ENCODE results near the gene HOXC9. TPM values are rescaled to one million over a fixed set of nuclear protein-coding genes. Genes with fewer than 3 reads are reported as not detected.

The HOXC9 gene
- total RNA-seq, 1 experiment from 2014 or later: 9.4 TPM

- in situ Hi-C loops (cut with HindIII; ENCODE audit: low pct_unique_long_range_greater_than_20kb, low sequenced_read_pairs): no loop called here
- DNase-seq (ENCODE audit: low read depth, low spot score): peak; percentile 70
Observed at GRCh38 chr12:54004841-54005530, 5.0 kb downstream of the HOXC9 start.

- in situ Hi-C loops (cut with HindIII; ENCODE audit: low pct_unique_long_range_greater_than_20kb, low sequenced_read_pairs): no loop called here
Observed at GRCh38 chr12:54005531-54005852, 5.5 kb downstream of the HOXC9 start.

GRCh38 chr12:54005853-54006558, 6.0 kb downstream of the HOXC9 start:
- in situ Hi-C loops (cut with HindIII; ENCODE audit: low pct_unique_long_range_greater_than_20kb, low sequenced_read_pairs): no loop called here
- DNase-seq (ENCODE audit: low read depth, low spot score): peak; percentile 91

More at GRCh38 chr12:54005531-54005852, 5.5 kb downstream of the HOXC9 start:
- DNase-seq (ENCODE audit: low read depth, low spot score): no peak

GRCh38 chr12:54006559-54007220, 6.7 kb downstream of the HOXC9 start:
- in situ Hi-C loops (cut with HindIII; ENCODE audit: low pct_unique_long_range_greater_than_20kb, low sequenced_read_pairs): no loop called here
- DNase-seq (ENCODE audit: low read depth, low spot score): no peak

- no peak for DNase-seq (ENCODE audit: low read depth, low spot score)
- in situ Hi-C loops (cut with HindIII; ENCODE audit: low pct_unique_long_range_greater_than_20kb, low sequenced_read_pairs): no loop called here
Observed at GRCh38 chr12:54007538-54008259, 7.7 kb downstream of the HOXC9 start.

DNA sequence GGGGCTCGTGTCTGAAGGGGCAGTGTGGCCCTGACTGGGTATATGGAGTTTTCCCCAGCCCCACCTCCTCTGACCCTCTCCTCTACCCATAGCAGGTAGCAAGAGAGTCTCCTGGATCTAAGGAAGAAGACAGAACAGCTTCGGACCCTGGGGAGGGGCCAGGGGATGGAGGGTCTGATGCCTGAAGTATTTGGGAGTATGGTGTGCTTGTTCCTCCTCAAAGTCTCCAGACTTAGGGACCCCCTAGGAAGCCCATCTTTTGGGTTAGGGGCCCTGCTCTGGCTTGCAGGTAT, 8.2 kb downstream of the HOXC9 start:
- no peak for DNase-seq (ENCODE audit: low read depth, low spot score)
- in situ Hi-C loops (cut with HindIII; ENCODE audit: low pct_unique_long_range_greater_than_20kb, low sequenced_read_pairs): no loop called here

- in situ Hi-C loops (cut with HindIII; ENCODE audit: low pct_unique_long_range_greater_than_20kb, low sequenced_read_pairs): no loop called here
- no peak for DNase-seq (ENCODE audit: low read depth, low spot score)
Observed at GRCh38 chr12:54009171-54010052, 9.5 kb downstream of the HOXC9 start.

GRCh38 chr12:54010053-54010971, 10.4 kb downstream of the HOXC9 start:
- no peak for DNase-seq (ENCODE audit: low read depth, low spot score)
- in situ Hi-C loops (cut with HindIII; ENCODE audit: low pct_unique_long_range_greater_than_20kb, low sequenced_read_pairs): no loop called here

GRCh38 chr12:54010972-54011664, 11.2 kb downstream of the HOXC9 start:
- in situ Hi-C loops (cut with HindIII; ENCODE audit: low pct_unique_long_range_greater_than_20kb, low sequenced_read_pairs): no loop called here
- DNase-seq (ENCODE audit: low read depth, low spot score): no peak

- in situ Hi-C loops (cut with HindIII; ENCODE audit: low pct_unique_long_range_greater_than_20kb, low sequenced_read_pairs): no loop called here
- DNase-seq (ENCODE audit: low read depth, low spot score): no peak
Observed at GRCh38 chr12:54011665-54012532, 11.9 kb downstream of the HOXC9 start.

- no peak for DNase-seq (ENCODE audit: low read depth, low spot score)
- in situ Hi-C loops (cut with HindIII; ENCODE audit: low pct_unique_long_range_greater_than_20kb, low sequenced_read_pairs): no loop called here
Observed at GRCh38 chr12:54012631-54013409, 12.9 kb downstream of the HOXC9 start.

DNA sequence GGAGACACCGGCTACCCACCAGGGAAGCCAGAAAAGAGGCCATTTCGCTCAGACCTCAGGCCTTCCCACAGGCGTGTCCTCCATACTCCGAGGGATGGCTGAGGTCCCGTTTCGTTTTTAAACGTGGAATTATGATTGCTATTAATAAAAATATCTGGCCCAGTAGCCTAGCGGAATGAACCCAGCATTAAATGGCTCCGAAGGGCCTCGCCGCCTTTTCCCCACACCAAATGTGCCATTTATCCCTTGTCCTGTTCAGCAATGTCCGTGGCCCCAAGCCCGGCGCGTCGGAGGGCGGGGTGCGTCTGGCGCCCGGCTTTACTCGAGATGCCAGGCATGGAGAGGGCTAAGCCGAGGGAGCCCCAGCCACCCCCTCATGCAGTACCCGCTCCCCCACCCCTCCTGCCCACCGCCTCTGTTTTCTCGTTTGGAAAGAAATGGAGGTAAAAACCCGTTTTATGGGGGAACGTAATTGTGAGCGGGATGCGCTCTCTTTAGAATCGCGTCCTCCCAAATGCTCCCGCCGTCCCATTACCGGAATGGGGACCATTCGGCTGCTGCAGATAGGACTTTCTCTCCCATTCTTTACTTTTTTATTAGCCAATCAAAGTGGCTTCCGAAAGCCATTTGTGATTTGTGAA, 14.5 kb downstream of the HOXC9 start:
- in situ Hi-C loops (cut with HindIII; ENCODE audit: low pct_unique_long_range_greater_than_20kb, low sequenced_read_pairs): no loop called here
- DNase-seq (ENCODE audit: low read depth, low spot score): no peak

- in situ Hi-C loops (cut with HindIII; ENCODE audit: low pct_unique_long_range_greater_than_20kb, low sequenced_read_pairs): no loop called here
- DNase-seq (ENCODE audit: low read depth, low spot score): no peak
Observed at GRCh38 chr12:54015018-54015931, 15.3 kb downstream of the HOXC9 start.
